Left lung (tissue), 14 donors: Measurements from ENCODE around the gene ATAD2B. TPM values are rescaled to one million over a fixed set of nuclear protein-coding genes. Genes with fewer than 3 reads are reported as not detected.
"Not testable (repeated sequence)": the region's sequence is repeated elsewhere in the genome, so short reads cannot be mapped to it uniquely, and the experiment has no call there.

Source experiments
- ATAC-seq: fragments of 200-7000 bp; cut with Tn5 transposase; one replicate; pipeline ENCODE4 v1.9.1; 2020; ENCODE audit warnings: moderate library complexity
- DNase-seq, 4 donors: peaks; one replicate each; pipeline ENCODE4 v3.0.0-alpha.2; 2013 to 2020
- H3K27ac ChIP-seq, 2 donors: fragments of 200-600 bp; sonication (generic) in 1 of 2; one replicate each; pipeline versions ENCODE4 v1.5.0 to v1.8.0; 2020 to 2021
- H3K27me3 ChIP-seq, 2 donors: fragments of 200-600 bp; sonication (generic) in 1 of 2; one replicate each; pipeline versions ENCODE4 v1.5.0 to v1.8.0; 2020 to 2021
- H3K36me3 ChIP-seq, 2 donors: fragments of 200-600 bp; sonication (generic) in 1 of 2; one replicate each; pipeline versions ENCODE4 v1.5.0 to v1.8.0; 2020 to 2021
- H3K4me1 ChIP-seq, 2 donors: fragments of 200-600 bp; one replicate each; pipeline ENCODE4 v1.8.0; 2021
- H3K4me3 ChIP-seq, 2 donors: fragments of 200-600 bp; sonication (generic) in 1 of 2; one replicate each; pipeline versions ENCODE4 v1.5.0 to v1.8.0; 2020 to 2021; ENCODE audit warnings: mild to moderate bottlenecking in 1 of 2
- H3K9me3 ChIP-seq, 2 donors: fragments of 200-600 bp; sonication (generic) in 1 of 2; one replicate each; pipeline versions ENCODE4 v1.5.0 to v1.8.0; 2020 to 2021
- intact Hi-C, 2 donors: fragments of 100-400 bp; cut with DNase I; formaldehyde crosslinking; loops; one replicate each; pipeline versions ENCODE4 v1.11.2 to v1.14.2; 2022
- long read RNA-seq, 12 donors: library from polyadenylated mRNA in 2 of 12; unstranded in 2 of 12; transcript quantifications; one replicate each; pipeline ENCODE4 v2.0.0 and lab custom pipeline, GENCODE V29; 2019 to 2026
- polyA plus RNA-seq, 6 donors: library from polyadenylated mRNA; unstranded; fragments of 120-200 nt; gene quantifications; one replicate each; pipeline ENCODE4 v1.2.1, GENCODE V29; 2013; ENCODE audit not compliant: insufficient read length in 6 of 6
- total RNA-seq, 2 donors: library from RNA; stranded (reverse); fragmentation: NEBNext Ultra II Directional; extraction: Animal tissue kit (Norgen Biotek cat#: 25700); gene quantifications; one replicate each; pipeline ENCODE4 v1.2.1, GENCODE V29; 2021
- TF ChIP-seq, protein P1 (sequence below), 2 donors: fragments of 200-600 bp; sonication (generic) in 1 of 2; IDR thresholded peaks; one replicate each; pipeline versions ENCODE4 v1.5.0 to v1.8.0; 2021; ENCODE audit warnings: antibody characterized with exemption in 2 of 2
- donor health status: DM: no; HTN: yes; CAD: no.
- donor health status: DM: no; HTN: no; CAD: no.

ATAD2B gene
- 10 to 100 TPM; 20.1 to 24.9 TPM for total RNA-seq
- polyA plus RNA-seq, result 10 to 100 TPM; 21.4 to 27.4 (median 25.1) TPM
- long read RNA-seq, donor 1, partial matches to known transcripts, result 37 of 47 reads
- long read RNA-seq, donor 1, other reads (novel, unspliced or antisense), result 10 of 47 reads
- long read RNA-seq, donor 2, partial matches to known transcripts, result 0 of 13 reads
- long read RNA-seq, donor 2, other reads (novel, unspliced or antisense), result 12 of 13 reads
- long read RNA-seq, donor 3, result 0 reads
- long read RNA-seq, donor 4, result 0 reads
- long read RNA-seq, donor 5, partial matches to known transcripts, result 28 of 33 reads
- long read RNA-seq, donor 5, other reads (novel, unspliced or antisense), result 5 of 33 reads
- long read RNA-seq, donor 6, result 0 reads
- long read RNA-seq, donor 7, result 0 reads
- long read RNA-seq, donor 8, partial matches to known transcripts, result 16 of 37 reads
- long read RNA-seq, donor 8, other reads (novel, unspliced or antisense), result 21 of 37 reads
- long read RNA-seq, donor 9, result 0 reads
- long read RNA-seq, donor 10, partial matches to known transcripts, result 1 of 1 reads
- long read RNA-seq, donor 10, other reads (novel, unspliced or antisense), result 0 of 1 reads
- long read RNA-seq, donor 11, full-length matches to known transcripts, result 2 of 2 reads
- long read RNA-seq, donor 11, partial matches to known transcripts, result 0 of 2 reads
- long read RNA-seq, donor 11, other reads (novel, unspliced or antisense), result 0 of 2 reads
- long read RNA-seq, donor 12, result 0 reads

DNA sequence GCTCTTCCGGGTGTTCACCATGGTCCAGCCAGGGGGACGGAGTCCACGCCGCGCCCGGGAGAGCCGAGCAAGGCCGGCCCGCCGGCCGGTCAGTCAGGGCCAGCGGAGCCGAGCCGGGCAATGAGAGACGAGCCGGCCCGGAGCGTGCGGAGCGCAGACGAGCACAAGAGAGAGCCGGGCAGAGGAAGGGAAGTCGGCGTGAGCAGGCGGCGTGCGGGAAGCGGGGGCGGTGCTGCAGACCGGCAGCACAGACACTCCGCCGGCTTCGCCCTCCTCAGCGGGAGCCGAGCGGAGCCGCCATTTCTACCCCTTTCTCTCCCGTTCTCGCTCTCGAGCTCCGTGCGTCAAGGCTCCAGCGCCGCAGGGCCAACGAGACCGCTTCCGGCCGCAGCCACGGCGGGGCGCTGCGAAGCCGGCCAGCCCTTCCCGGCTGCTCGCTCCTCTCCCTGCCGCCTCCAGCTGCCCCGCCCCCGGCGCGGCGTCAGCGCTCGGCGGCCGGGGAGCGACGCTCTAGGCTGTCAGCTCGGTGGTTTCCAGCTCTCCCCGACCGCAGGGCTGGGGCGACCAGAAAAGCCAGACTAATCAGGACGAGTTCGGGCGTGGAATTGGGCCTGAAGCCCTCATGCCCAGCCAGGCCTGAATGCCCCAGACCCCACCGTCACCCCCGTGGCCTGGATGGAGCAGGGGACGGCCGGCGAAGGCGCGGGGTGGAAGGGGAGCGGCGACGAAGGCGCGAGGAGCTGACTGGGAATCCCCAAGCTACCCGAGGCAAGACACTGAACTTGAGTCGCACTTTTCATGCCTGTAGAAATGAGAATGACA is at the start of gene ATAD2B:
ATAD2B (minus strand) TSS at position 374 of the 822 bp plus-strand sequence; CDS start at position 21, 353 bp downstream.
- H3K27ac ChIP-seq, result peak within 1 kb of the TSS; percentile 99 to 100
- TF ChIP-seq, protein P1, sequence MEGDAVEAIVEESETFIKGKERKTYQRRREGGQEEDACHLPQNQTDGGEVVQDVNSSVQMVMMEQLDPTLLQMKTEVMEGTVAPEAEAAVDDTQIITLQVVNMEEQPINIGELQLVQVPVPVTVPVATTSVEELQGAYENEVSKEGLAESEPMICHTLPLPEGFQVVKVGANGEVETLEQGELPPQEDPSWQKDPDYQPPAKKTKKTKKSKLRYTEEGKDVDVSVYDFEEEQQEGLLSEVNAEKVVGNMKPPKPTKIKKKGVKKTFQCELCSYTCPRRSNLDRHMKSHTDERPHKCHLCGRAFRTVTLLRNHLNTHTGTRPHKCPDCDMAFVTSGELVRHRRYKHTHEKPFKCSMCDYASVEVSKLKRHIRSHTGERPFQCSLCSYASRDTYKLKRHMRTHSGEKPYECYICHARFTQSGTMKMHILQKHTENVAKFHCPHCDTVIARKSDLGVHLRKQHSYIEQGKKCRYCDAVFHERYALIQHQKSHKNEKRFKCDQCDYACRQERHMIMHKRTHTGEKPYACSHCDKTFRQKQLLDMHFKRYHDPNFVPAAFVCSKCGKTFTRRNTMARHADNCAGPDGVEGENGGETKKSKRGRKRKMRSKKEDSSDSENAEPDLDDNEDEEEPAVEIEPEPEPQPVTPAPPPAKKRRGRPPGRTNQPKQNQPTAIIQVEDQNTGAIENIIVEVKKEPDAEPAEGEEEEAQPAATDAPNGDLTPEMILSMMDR (IDR thresholded peaks at IDR 0.05), result peak; percentile 84 to 94
- peak; percentile 94 for ATAC-seq

DNA sequence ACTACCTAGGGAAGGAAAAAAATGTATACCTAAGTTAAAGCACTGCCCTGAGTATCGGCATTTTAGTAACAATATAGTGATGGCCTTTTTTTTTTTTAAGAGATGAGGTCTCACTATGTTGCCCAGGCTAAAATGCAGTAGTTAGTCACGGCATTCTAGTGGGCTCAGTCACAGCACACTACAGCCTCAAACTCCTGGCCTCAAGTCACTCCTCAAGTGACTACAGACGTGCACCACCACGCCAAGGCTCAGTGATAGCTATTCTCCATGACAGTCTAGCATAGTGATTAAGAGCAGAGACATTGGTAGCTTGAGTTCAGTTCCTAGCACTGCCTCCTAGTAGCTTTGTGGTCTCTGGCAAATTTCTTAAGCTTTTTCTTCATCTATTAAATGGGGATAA is 40.9 kb upstream of the ATAD2B start:
- Histone ChIP-seq H3K36me3 (peaks cover 0 to 20% of the 10 kb centered on the region in 2 donors), H3K27me3 (no peaks in the 10 kb centered on the region), H3K4me3 (no peak overlapping the region), H3K27ac (no peak overlapping the region), H3K4me1 (no peaks in the 10 kb centered on the region), H3K9me3 (no peaks in the 10 kb centered on the region)
- no peak for DNase-seq
- no peak for ATAC-seq
- TF ChIP-seq, protein P1 (IDR thresholded peaks at IDR 0.05), result no peak
- intact Hi-C loops, result no loop called here

More for the DNA sequence above, at the start of gene ATAD2B:
- peak; percentile 92 to 99 (median 97) for DNase-seq
- Histone ChIP-seq H3K4me1 (peaks cover 7 to 53% of the 10 kb centered on the region in 2 donors), H3K36me3 (no peaks in the 10 kb centered on the region), H3K9me3 (no peaks in the 10 kb centered on the region), H3K4me3 (peak within 1 kb of the TSS; percentile 88 to 91), H3K27me3 (no peaks in the 10 kb centered on the region)
- intact Hi-C loops, result no loop called here

DNA sequence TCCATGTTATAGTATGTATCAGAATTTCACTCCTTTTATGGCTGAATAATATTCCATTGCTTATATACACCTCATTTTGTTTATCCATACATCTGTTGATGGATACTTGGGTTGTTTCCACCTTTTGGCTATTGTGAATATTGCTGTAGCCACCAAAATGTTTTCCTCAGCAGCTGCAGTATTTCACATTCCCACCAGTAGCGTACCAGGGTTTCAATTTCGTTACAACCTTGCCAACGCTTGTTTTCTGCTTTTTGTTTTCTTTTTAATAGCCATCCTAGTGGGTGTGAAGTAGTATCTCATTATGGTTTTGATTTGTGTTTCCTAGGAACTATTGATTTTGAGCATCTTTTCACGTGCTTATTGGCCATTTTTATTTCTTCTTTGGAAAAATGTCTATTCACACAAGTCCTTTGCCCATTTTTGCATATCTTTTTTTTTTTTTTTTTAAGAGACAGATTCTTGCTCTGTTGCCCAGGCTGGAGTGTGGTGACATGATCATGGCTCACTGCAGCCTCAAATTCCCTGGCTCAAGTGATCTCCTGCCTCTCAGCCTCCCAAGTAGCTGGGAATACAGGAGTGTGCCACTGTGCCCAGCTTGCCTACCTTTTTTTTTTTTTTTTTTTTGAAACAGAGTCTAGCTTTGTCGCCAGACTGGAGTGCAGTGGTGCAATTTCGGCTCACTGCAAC is 27.5 kb upstream of the ATAD2B start:
- ATAC-seq, result no peak
- Histone ChIP-seq H3K9me3 (no peaks in the 10 kb centered on the region), H3K36me3 (no peaks in the 10 kb centered on the region), H3K4me3 (no peak overlapping the region), H3K27ac (no peak overlapping the region), H3K4me1 (no peaks in the 10 kb centered on the region), H3K27me3 (no peaks in the 10 kb centered on the region)
- intact Hi-C loops, result no loop called here
- DNase-seq, result no peak
- TF ChIP-seq, protein P1 (IDR thresholded peaks at IDR 0.05), result no peak

DNA sequence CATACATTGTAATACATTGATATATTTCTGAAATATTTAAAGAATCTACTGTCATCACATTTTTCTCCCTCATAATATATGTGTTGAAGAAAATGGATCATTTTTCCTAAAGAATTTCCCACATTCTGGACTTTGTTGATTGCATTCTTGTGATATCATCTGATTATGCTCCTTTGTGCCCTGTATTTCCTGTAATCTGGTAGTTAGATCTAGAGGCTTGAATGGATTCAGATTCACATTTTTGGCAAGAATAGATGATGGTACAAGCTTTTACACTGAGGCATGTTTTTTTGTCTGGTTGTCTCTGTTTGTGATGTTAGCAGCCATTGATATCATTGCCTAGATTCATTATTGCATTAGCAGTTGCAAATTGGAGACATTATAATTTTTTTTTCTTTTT is 26.7 kb upstream of the ATAD2B start:
- intact Hi-C loops, result no loop called here
- H3K9me3 ChIP-seq, result no peaks in the 10 kb centered on the region
- no peak for DNase-seq

DNA sequence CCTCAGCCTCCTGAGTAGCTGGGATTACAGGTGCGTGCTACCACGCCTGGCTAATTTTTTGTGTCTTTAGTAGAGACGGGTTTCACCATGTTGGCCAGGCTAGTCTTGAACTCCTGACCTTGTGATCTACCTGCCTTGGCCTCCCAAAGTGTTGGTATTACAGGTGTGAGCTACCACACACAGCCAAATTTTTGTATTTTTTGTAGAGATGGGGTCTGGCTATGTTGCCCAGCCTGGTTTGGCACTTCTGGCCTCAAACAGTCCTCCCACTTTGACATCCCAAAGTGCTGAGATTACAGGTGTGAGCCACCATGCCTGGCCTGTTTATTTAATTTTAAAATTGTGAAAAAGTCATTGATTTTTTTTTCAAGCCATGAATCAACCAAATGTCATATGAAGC is 25.6 kb upstream of the ATAD2B start:
- ATAC-seq, H3K27ac ChIP-seq, H3K9me3 ChIP-seq, intact Hi-C loops, DNase-seq, H3K36me3 ChIP-seq, H3K4me3 ChIP-seq, H3K27me3 ChIP-seq, H3K4me1 ChIP-seq: not testable (repeated sequence)

More for the DNA sequence above, 26.7 kb upstream of the ATAD2B start:
- Histone ChIP-seq H3K36me3 (no peaks in the 10 kb centered on the region), H3K4me3 (no peak overlapping the region), H3K4me1 (no peaks in the 10 kb centered on the region), H3K27me3 (no peaks in the 10 kb centered on the region), H3K27ac (no peak overlapping the region)
- ATAC-seq, result no peak
- TF ChIP-seq, protein P1 (IDR thresholded peaks at IDR 0.05), result no peak
